GM19372 (cell line): ENCODE results near the gene ELF5.

Experiments
- ATAC-seq: cut with Tn5 transposase; IDR thresholded peaks from one replicate; pipeline ENCODE4 v1.9.1; 2021; ENCODE audit warnings: mild to moderate bottlenecking, low read depth, moderate library complexity; ENCODE audit not compliant: unreplicated experiment

Gene ELF5

DNA sequence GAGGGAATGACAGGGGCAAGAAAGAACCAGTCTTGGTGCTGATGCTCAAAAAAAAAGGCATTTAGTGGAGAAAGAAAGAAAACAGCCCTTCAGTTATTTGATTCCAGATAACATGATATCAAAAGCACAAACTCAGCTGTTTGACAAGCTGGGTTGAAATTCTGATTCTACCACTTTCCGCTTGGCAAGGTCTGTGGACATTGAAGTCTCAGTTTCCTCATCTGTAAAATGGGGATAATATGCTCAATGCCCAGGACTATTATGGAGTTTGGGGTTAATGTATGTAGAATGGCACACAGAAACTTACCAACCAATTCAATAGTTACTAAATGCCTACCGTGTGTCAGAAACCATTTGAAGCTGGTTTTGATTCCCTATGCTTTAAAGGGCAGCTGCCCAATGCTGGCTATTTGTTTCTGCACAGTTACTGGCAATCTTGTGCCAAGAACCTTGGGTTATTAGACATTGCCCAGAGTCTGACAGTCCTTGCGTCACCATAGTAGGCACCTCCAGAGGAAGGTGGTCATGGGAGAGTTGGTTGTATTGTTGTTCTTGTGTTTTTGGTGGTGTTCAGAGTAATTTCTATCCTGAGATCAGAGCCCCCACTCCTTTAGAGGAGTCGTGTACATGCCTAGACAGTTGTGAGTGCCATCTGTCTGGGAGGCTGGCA lies 19.5 kb downstream of the ELF5 start:
- ATAC-seq = no peak

DNA sequence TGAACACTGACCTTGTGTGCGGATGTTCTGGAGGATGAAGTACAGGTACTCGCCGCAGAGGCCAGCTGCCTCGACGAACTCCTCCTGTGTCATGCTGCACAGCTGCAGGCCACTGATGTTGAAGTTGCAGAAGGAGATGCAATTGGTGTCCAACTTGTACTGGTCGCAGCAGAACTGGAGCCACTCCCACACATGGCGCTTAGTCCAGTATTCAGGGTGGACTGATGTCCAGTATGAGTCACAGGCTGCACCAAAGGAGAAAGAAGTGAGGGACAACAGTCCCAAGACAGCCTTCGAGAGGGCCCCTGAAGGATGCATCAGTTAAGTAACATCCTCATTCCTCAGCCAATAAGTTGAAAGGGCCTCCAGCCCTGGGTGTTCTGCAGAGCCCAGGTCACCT lies 20.1 kb downstream of the ELF5 start:
- no peak for ATAC-seq

DNA sequence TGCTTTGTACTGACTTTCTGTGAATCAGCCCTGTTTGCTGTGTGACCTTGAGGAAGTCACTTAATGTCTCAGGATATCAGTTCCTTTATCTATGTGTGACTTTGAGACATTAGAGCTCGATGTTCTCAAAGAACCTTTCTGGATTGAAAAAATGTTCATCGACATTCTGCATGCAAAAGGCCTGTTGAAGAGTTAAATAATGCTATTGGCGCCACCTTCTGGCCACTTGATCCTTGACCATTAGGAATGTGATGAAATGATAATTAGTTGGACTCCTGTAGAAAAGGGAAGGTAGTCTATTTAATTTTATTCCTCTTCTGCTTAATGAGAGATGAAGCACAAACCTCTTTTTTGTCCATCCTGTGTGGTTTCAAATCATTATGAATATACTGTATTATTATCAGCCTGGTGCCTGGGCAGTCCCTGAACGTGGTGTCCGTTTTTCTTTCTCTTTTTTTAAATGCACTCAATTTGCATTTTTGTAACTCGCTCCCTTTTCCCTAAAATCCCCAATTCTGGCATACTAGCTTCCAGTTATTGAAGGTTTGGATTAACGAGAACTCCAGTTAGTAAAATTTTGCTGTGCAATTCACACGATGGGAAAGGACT lies 20.7 kb downstream of the ELF5 start:
- ATAC-seq = no peak

DNA sequence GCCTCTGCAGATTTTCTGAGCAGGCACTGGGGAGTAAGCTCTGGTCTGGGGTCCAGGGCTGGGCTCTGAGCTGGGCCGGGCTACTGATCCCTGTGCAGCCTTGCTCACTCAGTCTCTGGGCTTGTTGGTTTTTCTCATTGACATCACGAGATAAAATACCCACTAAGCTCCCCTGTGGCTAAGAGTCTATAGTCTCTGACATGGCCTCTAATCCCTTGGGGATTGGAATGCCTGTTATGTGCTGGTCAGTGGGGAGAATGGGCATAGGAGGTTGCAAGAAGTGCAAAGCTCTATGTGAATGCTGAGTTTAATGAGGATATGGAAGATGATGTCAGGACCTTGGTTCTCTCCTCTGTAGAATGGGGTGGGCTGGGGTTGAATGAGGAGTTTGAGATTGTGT lies 23.3 kb downstream of the ELF5 start:
- ATAC-seq = no peak

DNA sequence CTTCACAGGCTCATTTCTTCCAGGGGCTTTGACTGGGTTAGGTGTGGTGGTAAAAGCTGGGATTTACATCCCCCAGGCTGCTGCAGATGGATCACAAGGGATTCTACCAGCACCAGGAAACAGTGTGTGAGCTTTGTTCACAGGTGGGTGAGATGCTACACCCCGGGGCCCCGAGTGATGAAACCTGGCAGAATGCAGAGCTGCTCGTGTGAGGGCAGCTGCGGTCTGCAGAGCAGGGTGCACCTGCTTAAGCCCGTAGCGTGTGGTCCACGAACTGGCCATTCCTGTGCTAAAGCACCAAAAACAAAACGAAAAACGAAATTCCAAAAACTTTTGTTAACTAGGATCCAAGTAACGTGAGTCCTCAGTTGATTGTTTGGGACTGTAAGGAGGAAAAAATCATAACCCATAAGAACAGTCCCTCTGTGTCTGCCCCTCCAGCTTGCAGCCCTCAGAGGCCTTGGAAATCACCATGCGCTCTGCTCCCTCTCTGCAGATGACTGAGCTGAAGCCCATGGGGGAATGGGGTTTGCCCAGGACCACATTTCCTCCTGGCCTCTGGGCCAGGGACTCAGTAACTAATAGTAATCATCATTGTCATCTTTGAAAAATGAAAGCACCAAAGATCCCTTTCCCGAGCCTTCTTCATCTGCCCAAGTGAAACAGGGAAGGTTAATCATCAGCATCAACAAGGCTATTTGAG lies 24.6 kb downstream of the ELF5 start:
- no peak for ATAC-seq

DNA sequence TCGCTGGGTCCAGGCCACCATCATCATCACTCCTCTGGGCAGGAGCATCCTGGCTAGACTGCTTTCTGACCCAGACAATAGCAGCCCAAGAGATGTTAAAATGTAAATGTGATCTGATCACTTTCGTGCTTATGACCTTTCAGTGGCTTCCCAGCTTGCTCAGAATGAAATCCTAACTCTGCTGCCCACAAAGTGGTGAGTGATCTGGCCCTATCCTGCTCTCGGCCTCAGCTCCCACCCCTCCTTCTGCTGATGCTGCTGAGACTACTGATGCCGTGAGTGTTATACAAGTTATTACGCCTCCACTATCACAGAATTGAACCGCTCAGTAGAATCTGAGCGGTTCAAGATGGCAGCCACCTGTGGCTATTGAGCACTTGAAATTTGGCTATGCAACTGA lies 26.2 kb downstream of the ELF5 start:
- no peak for ATAC-seq

DNA sequence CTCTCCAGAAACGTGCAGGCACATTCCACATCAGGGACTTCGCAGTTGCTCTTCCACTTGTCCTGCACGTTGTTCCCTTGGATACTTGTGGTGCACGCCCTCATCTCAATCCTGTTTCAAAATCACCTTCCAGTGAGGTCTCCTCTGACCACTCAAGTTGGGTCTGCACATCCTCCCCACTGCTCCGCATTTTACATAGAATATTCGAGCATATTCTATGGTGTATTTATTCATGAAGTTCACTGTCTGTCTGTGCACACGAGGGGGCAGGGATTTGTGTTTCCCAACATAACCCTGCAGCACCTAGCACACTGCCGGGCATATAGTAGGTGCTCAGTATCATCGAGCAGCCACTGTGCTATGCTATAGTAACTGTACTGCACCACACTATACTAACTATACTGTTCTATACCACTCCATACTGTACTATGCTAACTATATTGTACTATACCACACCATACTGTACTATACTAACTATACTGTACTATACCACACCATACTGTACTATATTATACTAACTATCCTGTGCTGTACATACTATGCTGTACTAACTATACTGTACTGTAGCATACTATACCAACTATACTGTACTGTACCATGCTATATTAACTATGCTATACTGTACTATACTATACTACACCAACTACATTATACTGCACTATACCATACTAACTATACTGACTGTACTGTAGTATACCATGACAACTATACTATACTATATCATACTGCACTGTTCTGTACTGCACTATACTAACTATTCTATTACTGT lies 30.3 kb downstream of the ELF5 start:
- no peak for ATAC-seq

DNA sequence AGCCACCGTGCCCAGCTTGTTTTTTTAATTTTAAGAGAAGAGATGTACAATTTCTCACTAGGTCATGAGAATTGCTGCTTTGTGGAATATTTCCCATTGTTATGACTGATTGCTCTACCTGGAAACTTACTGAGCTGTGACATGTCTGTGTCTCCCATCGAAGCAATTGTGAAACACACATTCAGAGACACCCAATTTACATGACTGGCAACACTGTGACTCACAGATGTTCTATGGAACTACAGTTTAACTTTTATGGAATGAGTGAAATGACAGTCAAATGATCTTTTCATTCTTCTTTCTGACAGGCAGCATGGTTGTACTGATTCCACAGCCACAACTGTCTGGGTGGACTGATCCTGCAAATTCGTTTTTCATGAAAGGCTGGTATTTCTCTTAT lies 32.3 kb downstream of the ELF5 start:
- ATAC-seq = no peak

DNA sequence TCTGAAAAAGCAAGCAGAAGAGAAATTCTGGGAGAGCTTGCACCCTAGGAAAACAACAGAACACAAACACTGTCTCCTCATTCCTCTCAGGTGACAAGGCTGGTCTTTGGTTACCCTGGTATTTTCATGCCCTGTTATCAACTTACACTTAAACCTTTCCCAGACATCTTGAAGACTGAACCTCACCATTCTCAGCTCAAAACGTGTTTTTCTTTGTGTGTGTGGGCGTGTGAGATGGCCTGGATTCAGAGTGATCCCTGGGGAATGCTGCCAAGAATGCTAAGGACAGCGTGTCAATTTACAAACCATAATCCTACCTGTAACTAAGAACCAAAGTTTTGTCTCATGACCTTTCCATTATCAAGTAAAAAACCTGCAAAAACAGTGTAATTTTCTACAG lies 33.3 kb downstream of the ELF5 start:
- no peak for ATAC-seq

DNA sequence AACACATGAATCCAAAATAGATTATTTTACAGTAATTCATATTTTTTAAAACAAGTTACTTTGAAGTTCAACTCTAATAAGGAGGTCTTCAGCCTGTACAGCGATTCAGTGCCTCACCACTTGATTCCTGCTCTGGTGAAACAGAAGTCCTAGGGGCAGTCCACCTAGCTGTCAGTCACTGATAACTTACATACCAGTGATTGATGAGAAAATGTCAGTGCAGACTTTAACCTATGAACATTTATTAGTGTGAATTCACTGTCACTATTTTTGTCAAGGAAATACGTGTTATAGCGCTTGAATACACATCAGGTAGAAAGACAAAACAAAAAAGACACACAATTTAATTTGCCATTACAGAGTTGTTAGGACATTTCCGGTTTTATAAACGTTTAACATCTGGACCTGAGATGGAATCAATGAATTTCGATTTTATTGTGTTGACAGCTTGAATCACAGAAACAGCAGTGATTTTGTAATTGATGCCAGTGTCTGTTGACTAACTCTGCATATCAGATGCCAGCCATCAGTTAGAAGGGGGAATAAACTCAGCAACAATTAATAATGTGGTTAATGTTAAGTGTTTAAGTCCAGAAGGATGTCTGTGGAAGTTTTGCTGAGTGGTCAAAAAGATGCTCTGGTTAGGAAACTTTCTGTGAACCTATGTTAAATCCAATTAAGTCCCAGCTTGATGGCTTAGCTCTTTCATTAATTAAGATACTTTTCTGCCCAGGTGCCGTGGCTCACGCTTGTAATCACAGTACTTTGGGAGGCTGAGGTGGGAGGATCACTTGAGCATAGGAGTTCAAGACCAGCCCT lies 34.5 kb downstream of the ELF5 start:
- no peak for ATAC-seq

DNA sequence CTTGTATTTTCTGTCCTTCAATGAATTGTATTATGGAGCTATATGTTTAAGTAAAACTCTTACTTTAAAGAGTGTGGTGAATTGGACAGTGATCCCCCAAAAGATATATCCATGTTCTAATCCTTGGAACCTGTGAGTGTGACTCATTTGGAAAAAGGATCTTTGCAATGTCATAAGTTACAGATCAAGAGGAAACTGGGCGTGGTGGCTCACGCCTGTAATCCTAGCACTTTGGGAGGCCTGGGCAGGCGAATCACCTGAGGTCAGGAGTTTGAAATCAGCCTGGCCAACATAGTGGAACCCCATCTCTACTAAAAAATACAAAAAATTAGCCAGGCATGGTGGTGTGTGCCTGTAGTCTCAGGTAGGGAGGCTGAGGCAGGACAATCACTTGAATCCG lies 36.7 kb downstream of the ELF5 start:
- ATAC-seq = no peak

DNA sequence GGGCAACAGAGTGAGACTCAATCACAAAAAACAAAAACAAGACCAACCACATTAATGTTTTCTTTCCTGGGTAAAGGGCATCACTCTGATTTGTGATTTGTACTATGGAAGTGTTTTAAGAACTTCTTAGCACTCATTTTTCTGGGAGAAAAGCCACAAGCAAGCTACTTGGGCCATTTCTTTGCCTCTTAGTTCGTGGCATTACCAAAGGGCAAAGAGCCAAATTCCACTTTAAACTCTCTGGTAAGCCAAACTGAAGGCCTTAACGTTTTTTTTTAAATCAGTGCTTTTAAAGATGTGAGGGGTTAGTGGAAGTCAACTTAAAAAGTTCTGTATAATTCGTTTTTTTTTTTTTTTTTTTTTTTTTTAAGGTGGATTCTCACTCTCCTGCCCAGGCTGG lies 37.9 kb downstream of the ELF5 start:
- ATAC-seq = no peak

DNA sequence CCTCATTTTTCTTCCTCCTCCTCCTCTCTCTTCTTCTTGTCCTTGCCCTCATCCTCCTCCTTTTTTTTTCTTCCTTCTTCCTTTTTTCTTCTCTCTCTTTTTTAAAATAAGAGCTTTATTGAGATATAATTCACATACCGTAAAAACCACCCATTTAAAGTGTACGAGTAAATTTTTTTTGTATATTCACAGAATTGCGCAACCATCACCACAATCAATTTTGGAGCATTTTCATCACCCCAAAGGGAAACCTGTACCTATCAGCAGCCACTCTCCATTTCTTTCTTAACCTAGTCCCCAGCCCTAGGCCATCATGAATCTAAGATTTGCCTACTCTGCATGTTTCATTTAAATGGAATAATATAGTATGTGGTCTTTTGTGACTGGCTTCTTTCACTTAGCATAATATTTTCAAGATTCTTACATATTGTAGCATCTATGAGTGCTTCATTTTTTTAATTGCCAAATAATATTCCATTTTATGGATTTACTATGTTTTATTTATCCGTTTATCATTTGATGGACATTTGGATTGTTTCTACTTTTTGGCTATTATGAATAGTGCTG lies 39.9 kb downstream of the ELF5 start:
- no peak for ATAC-seq

DNA sequence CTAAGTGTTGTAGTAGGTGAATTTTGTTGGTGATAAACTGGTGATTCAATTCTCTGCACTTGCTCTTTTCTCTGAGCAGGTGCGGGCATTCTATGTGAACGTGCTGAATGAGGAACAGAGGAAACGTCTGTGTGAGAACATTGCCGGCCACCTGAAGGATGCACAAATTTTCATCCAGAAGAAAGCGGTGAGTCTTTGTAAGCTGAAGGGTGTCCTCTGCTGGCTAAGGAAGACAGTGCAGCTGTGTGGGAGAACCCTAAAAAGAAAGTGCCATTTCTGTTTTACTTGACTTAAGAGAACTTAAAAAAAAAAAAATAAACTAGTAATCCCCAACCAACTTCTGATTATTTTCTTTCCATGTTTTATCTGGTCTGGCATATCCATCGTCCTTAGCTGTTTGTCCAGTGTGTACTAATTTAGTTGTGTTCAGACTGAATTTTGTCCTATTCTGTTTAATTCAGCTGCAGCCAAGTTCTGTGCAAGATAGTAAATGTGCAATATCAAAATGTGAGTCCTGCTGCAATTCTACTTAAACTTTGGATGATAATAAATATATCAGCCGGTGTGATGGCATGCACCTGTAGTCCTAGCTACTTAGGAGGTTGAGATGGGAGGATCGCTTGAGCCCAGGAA lies 45.3 kb downstream of the ELF5 start:
- no peak for ATAC-seq

DNA sequence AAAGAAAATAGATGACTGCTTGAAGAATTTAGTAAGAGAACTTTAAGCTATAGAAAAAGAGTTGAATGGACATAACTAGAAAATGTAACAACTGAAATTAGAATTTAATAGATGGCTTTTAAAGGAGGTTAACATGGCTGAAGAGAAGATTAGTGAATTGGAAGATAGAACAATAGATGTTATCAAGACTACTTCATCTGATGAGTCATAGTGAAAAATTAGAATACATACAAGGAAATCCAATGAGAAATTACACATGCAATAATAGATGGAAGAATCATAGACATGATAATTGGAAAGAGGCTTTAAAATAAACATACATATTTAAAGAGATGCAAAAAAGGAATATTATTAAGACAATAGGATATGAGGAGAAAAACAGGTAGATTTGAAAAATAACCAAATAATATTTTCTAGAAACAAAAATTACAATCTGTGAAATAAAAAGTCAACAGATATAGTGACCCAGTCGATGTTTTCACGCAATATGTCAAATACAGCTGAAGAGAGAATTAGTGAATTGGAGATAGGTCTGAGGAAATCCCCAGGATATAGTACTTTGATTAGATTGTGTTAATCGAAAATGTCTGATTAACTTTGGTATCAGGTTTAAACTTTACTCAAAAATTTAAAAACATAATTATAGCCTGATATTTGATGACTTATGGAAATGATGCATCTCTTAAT lies 46.6 kb downstream of the ELF5 start:
- no peak for ATAC-seq

DNA sequence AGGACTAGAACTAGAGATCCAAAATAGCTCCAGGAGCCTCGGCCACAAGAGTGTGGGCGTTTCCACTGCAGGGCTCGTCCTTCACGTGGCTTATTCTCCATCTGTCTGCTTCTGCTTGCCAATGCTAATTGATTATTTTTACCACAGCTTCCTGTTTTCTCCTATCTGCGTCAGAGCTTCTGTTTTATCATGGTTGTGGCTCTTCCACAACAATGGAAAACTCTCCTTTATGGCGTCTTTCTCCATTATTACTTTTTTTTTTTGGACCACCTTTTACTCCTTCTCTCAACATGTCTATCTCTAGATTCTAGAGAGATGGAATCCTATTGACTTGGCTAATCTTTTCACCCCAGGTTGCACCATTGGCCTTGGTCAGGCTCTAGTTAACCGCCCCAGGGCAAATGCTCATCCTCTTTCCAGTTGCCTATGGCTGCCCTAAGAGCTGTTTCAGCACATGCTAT lies 49.0 kb downstream of the ELF5 start:
- no peak for ATAC-seq

DNA sequence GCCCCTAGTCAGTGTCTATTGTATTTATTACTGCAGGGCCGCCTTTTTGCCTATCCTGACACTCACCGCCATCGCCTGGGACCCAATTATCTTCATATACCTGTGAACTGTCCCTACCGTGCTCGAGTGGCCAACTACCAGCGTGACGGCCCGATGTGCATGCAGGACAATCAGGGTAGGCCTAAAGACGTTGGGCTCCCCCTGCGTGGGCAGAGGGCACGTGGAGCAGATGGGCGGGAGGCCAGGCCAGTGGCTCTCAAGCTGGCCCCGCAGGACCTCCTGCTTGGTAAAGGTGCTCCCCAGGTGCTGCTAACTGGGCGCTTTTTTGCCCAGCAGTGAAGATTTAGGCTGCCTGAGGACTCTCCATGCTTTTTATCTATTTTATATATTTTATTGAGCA lies 52.4 kb downstream of the ELF5 start:
- ATAC-seq = no peak

DNA sequence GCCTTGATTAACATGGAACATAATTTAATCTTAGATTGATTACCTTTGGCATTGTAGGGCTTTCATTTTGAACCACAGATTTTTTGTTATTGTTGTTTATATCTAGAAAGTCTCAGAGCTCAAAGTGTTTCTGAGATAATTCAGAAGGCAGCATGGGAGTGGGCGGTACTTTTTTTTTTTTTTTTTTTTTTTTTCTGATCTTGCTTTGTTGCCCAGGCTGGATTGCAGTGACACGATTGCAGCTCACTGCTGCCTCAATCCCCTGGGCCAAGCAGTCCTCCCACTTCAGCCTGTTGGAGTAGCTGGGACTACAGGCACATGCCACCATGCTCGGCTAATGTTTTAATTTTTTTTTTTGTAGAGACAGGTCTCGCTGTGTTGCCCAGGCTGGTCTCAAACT lies 53.3 kb downstream of the ELF5 start:
- no peak for ATAC-seq

DNA sequence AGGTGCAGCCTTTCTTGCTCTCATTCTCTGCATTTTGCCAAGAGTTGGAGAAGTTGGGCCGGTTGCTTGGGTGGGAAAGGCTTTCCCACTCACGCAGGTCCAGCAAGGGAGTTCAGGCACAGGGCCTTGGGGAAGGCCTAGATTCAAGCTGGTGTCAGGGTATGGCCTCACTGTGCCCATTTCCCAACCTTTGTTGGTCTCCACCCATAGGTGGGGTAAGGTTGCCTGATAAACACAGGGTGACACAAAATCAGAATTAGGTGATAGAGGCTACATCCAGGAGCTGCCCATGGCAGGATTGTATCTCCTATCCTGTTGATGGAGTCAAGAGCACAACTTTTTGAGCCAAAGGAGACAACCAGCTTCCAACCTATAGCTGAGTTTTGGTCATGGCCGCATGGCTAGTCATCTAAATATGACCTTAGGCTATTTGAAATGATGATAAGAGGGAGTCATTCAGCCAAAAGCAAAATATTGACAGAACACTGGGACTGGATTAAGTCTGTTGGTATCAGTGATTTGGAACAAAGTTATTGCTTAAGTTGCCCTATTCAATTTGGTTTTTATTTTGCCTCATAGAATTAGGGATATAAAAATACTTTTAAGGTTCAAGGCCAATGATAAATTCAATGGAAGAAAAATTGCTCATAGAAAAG lies 54.0 kb downstream of the ELF5 start:
- no peak for ATAC-seq
